Pons (tissue), 1 donor: ENCODE measurements around the gene NADK.

Experiments used
- DNase-seq: peaks from one replicate; pipeline ENCODE4 v3.0.0-alpha.2; 2016; ENCODE audit warnings: low spot score

The NADK gene

DNA sequence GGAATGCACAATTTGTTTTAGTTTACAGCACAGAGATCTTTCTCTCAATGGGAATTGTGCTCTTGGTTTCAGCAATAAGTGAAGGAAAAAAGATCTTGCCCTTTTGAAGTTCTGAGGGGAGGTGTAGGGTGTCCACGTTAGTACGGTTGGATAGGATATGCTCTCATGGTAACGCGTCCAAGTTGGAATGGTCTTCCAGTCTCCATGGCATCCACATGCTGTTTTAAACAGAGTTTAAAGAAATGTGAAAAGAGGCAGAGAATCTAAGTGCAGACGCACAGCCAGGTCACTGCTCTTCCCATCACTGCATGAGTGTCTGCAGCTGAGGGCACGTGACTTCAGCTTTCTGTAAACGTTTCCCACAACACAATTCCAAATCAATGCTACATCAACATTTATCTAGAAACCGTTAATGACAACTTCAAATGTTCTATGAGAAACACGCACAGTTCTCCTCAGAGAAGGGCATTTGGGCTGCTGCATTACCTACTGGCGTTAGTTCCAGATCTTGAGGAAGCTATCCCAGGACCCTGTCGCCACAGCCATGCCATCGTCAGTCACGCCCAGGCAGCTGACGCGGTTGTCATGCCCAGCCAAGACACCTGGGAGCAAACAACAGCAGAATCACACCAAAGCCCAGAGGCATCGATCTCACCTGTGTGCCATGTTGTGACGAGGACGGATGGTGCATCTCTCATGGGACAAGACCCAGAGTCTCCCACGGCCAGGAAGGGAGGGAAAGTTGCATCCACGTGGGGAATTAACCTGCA is 8.8 kb upstream of the NADK start:
- no peak for DNase-seq

DNA sequence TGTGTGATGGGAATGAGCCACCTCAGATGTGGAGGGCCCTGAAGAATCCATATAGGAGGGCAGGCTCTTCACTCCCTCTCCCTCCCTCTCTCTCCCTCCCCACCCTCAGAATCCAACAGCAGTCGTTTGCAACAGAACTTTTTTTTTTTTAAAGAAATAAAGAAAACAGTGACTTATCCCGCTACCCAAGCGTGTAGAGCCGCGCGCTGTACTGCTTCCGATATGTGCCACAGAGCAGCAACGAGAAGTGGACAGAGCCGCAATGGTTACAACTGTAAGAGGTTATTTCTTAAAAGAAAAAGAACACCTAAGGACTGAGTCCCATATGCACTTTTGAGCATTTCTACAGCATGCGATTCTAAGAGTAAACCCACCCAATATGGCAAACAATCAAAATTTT is 7.4 kb upstream of the NADK start:
- DNase-seq, result no peak

DNA sequence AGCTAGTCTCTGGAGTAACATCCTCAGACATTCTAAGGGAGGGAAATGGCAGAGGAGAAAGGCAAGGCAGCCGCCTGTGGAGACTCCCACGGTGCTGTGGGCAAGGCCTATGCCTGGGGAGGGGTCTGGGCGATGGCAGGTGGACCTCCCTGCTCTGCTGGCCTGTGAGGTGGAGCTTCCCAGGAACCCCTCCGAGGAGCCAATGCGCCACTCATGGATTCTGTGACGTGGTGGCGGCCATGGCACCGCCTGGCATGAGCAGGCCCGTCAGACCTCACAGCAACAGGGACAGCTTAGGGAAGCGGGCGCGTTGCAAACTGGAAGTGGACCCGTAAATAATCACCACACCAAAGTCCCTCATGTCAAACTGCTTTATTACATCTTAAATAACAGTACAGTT is 6.7 kb upstream of the NADK start:
- DNase-seq, result no peak

DNA sequence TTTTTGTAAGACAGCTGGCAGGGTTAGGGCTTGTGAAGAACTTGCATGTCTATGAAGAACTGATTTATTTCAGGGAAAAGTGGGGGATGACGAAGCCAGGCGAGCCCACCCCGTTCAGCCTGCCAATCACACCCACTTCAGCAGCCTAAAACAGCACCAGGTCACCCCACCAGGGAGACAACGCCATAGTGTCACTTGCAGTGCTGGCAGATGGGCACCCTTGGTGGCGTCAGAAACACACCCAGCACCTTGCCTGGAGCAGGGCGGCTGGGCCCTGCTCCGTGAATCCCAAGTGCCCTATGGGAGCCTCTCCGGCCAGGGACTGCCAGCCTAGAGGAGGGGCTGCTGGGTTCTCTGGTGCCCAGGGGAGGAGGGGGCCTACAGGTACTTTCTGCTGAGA is 5.0 kb upstream of the NADK start:
- DNase-seq, result no peak

DNA sequence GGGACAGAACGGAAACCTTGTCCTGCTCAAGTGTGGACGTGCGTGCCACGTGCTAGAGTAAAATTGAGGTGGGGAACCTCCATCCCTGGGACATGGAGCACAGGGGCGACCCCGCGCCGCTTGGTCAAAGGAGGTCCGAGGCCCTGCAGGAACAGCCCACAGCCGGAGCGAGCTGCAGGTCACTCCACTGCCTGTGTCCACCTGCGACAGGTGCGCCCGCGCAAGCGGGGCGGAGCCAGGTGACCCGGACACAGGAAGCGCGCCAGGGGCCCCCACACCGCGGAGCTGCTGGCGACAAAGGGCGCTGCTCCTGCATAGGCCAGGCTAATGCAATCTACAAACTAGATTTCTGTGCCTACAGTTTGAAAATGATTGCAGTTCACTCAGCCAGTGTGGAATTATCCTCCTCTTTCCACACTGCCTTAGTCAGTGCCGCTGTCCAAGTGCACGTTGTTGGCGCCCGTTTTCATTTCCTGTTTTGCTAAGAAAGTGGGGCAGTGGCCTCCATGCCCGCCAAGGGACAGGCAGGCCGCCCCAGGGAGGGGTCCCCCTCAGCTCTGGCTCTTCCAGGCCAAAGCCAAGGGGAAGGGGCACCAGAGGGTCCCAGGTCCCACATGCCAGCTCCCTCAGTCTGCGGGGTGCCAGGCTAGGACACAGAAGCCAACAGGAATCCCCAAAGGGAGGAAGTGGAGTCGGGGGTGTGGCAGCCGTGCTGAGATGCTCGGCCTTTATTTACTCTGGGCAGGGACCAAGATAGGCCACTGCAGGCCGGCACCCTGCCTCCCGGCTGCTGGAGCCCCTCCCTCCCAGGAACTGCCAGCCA is 4.3 kb upstream of the NADK start:
- peak; percentile 41 for DNase-seq

DNA sequence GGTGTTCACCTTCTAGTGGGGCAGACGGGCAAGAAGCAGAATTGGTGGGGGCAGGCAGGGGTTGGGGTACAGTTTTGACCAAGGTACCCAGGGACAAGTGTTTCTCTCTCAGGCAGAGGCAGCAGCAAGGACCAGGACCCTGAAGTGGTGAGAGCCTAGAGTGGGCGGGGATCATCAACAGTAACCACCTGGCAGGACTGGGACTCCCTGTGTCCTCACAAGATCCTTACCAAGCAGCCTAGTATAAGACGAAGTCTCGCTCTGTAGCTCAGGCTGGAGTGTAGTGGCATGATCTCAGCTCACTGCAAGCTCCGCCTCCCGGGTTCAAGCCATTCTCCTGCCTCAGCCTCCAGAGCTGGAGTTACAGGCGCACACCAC is 3.2 kb upstream of the NADK start:
- no peak for DNase-seq

DNA sequence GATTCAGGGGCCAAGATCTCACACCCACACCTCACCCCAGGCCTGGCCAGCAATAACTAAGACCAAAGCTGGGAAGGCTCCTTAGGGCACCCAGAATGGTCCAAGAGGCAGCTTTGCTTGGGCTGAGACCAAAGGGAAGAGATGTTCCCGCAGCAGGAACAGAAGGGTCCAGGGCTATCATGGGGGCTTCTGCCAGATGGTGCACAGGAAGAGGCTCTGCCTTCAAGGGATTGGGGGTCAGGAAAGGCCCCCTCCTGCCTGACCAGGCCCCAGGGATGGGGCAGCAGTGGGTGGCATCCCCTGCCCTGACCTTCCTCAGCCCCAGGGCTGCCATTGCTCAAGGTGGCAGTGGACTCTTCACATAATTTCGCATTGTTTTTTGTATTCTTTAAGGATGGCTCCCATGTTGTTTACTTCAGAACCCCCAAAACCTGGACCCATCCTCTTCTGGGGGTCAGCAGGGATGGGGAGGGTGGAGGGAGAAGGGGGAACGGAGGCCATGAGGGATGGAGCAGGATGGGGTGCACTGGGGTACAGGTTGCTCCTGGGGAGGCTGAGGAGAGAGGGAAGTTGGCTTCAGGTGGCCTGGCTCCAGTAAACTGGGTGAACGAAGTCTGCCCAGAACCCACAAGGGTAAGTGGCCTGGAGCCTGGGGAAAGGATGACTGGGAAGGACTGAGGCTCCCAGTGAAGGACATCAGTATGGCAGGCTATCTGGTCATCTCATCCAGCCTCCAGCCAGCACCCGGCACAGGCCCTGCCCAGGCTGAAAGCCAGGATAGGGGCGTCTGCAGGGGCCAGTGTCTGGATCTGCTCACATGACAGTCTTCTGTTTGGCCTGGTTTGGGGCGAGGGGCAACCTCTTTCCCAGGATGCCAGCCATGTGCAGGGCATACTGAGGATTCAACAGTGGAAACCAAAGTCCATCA is 2.6 kb upstream of the NADK start:
- DNase-seq, result no peak

DNA sequence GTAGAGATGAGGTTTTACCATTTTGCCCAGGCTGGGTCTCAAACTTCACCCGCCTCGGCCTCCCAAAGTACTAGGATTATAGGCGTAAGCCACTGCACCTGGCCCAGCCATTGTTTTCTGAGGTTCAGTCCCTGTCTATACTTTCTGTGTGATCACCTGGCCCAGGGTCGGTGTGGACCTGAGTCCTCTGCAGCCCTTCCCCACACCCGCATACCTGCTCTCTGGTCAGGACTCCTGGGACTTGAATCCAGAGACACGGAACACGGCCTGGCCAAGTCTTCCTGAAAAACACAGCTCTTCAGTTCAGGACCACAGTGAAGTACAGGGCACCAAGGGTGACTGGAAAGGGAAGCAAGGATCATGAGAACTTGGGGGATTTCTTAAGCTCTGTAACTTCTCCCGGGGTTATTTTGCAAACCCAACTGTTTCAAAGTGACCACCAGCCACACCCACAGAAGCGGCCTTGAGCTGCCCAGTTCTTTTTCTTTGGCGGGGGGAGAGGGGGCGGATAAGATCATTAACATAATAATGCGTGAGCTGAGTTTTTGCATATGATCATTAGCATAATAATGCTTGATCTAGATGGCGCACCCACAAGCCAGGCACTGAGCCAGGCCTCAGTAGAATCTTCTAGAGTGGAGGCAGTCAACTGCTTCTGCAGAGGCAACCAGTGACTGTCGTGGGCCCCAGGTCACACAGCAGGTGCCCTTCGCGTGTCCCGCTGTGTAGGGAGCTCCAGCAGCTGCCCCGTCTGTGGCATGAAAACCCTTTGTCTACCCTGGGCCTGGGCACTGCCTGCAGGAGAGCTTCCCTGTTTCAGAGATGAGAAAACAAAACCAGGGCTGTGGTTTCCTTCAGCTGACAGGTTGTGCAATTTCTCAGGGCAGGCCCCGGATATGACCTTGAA is 1.7 kb upstream of the NADK start:
- DNase-seq, result peak; percentile 68

DNA sequence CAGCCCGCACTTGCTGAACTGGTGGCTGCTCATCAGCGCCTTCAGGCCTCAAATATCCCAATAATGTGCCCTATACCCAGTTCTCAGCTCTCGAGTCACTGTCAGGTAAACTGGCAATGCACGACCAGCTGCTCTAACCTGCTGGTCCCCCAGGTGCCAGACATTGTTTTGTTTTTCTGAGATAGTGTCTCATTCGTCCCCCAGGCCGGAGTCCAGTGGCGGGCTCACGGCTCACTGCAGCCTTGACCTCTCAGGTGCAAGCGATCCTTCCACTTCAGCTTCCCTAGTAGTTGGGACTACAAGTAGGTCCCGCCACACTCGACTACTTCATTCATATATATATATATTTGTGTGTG is 1.0 kb upstream of the NADK start:
- DNase-seq, result no peak

DNA sequence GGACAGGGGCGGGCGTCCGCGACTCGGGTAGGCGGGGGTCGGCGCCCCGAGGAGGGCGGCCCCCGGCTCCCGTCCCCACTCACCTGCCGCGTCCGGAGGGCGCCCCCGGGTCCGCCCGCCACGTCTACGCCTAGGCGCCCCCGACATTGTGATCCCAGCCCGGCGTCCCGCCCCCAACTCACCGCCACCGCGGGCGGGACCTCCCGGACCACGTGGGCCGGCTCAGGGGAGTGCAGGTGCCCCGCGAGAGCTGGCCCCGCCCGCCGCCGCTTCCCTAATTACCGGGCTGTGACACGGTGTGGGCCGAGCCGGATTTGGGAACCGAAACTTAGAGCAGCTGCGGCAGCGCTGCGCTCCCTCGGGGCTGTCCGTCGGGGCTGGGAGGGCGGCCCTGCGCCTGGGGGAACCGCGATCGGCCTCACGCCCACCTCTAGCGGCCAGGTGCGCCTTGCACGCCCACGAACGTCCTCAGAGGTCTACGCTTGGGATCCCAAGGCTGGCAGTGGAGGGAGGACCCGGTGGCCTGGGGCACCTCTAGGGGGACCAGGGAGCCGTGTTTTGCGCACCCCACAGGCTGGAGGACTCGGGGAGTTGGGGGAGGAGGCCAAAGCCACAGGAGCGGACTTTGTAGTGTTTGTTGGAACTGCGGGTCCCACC is 521 bp upstream of the NADK start:
- peak; percentile 34 for DNase-seq

DNA sequence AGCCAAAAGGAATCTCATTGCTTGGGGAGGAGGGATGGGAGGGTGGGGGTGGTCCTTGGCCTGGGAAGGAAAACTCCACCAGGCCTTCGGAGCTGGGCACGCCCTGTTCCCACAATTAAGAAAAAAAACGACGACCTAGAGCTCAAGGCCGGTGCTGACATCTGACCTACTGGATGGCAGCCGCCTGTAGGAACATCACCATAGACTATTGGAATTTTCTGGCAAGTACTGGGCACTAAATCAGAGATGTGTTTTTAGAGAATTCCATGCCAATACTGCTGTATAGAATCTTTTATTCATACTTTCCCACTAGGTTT is 729 bp downstream of the NADK start:
- no peak for DNase-seq

DNA sequence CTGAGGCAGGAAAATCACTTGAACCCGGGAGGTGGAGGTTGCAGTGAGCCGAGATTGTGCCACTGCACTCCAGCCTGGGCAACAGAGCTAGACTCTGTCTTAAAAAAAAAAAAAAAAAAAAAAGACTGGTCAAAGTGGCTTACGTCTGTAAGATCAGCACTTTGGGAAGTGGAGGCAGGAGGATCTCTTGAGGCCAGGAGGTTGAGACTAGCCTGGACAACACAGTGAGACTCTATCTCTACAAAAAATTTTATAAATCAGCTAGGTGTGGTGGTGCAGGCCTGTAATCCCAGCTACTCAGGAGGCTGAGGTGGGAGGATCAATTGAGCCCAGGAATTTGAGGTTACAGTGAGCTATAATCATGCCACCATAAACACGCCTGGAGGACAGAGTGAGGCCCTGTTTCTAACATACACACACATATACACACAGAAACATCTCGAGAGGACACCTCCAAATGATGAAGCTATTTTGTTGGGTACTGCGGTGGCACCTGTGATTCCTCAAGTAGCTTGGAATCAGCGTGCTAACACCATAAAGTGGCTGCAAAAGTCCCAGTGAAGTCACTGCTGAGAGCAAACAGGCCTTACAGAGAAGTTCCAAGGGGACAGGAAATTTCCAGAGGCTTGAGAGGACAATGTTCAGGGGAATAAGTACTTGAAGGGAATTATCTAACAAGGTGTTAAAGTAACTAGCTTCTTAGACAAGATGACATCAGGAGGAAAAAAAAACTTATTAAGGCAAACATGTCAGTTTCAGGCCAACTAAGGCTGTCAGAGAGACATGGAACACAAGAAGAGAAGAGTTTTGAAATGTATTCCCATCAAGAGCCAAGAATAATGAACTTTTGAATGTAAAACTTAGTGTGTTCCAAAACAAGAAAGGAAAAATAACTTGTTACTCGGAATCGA is 1.3 kb downstream of the NADK start:
- no peak for DNase-seq

DNA sequence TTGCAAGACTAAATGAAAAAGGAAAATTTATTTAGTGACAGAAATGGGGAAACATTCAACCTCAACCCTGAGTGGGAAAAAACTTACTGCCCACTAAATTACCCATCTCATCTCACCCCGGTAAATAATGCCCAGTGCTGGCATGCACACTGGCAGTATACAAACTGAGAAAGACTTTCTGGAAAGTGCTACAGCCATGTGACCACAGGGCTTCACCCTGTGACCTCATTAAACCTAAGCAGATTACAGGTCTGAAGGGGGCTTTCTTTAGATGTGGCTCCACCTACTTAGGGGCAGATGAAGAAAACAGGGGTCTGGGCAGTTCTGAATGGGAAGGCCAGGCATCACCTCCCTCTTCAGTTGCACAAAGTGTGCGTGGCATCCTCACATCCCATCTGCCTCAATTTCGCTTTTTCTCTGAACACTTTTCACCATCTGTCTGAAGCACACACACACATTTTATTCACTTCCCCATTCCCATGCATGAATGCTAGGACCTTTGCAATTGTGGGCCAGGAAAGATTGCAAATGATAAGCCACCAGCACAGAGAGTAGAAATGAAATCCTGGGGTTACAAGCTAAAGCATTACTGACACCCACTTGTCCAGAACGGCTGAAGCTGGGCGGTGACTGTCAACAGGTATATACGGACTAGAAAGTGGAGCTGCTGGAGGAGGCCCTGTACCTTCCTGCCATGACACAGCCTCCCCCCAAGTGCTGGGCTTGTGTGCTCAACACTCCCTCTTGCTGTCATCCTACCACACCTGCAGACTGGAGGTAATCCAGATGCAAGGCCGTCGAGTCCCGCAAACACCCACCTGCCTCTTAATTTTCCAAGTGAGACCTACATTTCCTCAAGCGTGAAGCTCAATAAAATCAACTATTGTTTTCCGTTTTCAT is 2.7 kb downstream of the NADK start:
- DNase-seq, result no peak

DNA sequence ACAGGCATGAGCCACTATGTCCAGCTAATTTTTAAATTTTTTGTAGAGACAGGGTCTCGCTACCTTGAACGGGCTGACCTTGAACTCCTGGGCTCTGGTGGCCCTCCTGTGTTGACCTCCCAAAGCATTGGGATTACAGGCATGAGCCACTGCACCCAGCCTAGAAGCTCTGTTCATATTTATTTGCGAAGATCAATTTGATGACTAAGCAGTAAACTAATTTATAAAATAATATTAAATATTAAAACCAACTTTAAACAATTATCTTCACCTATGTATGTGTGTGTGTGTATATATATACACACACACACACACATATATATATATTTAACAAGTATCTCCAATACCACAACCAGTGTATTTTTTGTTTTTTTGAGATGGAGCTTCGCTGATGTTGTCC is 4.4 kb downstream of the NADK start:
- DNase-seq, result no peak

DNA sequence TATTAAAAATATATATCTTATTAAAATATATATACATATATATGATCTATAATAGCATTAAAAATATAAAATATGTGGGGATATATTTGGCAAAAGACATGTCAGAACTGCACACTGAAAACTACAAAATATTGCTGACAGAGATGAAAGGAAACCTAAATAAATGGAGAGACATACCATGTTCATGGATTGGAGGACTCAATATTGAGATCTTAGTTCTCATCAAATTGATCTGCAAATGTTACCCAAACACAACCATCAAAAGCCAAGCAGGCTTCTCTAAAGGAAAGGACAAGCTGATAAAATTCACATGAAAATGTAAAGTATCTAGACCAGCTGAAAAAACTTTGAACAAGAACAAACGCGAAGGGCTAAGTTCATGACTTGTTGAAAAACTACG is 7.2 kb downstream of the NADK start:
- no peak for DNase-seq

DNA sequence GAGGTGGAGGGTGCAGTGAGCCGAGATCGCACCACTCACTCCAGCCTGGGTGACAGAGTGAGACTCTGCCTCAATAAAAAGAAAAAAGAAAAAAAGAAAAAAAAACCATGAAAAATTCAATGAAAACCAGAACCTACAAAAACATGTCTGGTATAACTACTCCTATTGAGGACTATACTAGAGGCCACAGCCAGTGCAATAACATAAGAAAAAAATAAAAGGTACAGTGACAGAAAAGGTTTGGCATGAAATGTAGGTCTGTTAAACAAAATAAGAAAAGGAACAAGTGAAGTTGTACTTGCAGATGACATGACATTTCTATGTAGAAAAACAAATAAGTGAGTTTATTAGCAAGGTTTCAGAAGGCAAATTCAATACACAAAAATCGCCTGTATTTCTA is 8.2 kb downstream of the NADK start:
- no peak for DNase-seq

DNA sequence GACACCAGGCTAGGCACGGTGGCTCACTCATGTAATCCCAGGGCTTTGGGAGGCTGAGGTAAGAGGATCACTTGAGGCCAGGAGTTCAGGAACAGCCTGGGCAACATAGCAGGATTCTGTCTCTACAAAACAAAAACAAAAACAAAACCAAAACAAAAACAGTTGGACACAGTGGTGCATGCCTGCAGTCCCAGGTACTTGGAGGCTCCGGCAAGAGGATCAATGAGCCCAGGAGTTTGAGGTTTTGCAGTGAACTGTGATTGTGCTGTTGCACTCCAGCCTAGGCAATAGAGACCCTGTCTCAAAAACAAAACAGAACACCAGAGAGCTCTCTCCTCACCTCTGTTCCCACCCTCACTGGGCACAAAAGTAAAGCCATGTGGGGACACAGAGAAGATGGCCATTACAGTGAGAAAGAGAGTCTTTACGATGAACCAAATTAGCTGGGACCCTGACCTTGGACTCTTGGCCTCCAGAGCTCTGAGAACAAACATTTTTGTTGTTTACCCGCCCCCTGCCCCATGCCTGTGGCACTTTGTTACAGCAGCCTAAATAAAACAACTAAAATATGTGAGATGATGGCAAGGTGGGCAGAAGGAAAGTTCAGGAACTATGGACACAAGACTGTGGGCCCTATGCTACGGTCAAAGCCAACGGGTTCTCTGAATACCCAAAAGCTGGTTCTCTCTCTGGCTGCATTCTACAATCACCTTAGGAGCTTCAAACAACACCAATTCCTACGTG is 9.8 kb downstream of the NADK start:
- DNase-seq, result no peak

DNA sequence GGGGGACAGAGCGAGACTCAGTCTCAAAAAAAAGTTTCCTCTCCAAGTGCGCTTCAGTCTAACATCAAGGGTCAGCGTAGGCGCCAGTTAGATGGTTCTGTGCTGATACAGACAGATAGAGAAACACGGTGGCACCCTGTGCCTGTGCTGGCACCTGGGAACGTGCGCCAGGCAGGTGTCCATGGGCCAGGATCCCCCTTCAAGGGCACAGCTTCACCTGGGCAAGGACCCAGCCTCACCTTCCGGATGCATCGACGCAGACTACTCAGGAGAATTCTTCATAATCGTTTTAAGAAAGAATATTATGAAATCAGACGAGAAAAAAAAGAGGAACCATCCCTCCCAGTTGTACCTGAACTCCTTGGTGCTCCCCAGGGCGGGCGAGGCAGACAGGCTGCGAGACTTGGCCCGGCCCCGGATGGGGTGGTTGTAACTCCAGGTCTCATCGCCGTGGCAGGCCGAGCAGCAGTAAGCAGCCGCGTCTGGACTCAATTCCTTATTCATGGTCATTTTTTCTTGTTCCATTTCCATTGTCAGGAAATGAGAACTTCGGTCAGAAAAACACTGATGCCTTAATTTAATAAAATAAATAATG is 13.3 kb downstream of the NADK start:
- no peak for DNase-seq
